HepG2 (cell line): ENCODE results near the gene CLTA. TPM values are rescaled to one million over a fixed set of nuclear protein-coding genes. Genes with fewer than 3 reads are reported as not detected.

Source experiments
- ATAC-seq: fragments of 200-7000 bp; cut with Tn5 transposase; 3 replicates; pipeline ENCODE4 v1.9.1; 2020; ENCODE audit warnings: mild to moderate bottlenecking, moderate library complexity
- BruUV-seq: library from RNA; stranded (reverse); fragments of 400-500 nt; replicated peaks from 2 replicates; lab custom pipeline; 2021; lab: Mats Ljungman, UMichigan
- CTCF ChIA-PET: fragments of 300-600 bp; formaldehyde crosslinking; extraction: SDS; loops from one replicate; lab custom pipeline; 2021; ENCODE audit warnings: low total read pairs, inconsistent platforms, low intra/inter-chr PET ratio; lab: Yijun Ruan, JAX
- POLR2A ChIA-PET: fragments of 350-600 bp; sonication (Branson Sonifier 250); formaldehyde crosslinking; loops from one replicate; lab custom pipeline; 2020; ENCODE audit warnings: antibody characterized with exemption, inconsistent platforms; lab: Yijun Ruan, JAX
- DNase-seq: peaks from one replicate; pipeline ENCODE4 v3.0.0-alpha.2; 2015; ENCODE audit warnings: low spot score
- FAIRE-seq: peaks from 3 replicates; lab custom pipeline; 2011; peaks lifted over from hg19 to GRCh38; lab: Jason Lieb, UNC
- H2AFZ ChIP-seq: one replicate; pipeline ENCODE4 v1.6.1; 2011; ENCODE audit warnings: low read length, inconsistent platforms
- H3K27ac ChIP-seq: fragments of 300-600 bp; 3 replicates; pipeline ENCODE4 v1.8.0; 2011; ENCODE audit warnings: mixed run types, mild to moderate bottlenecking, mixed read lengths, low read length, inconsistent platforms; ENCODE audit not compliant: insufficient read depth; ENCODE audit errors: extremely low read length
- H3K27me3 ChIP-seq, 2 experiments: fragments of 200-600 bp in 1 of 2; 2 replicates in 1 of 2; 3 replicates in 1 of 2; pipeline versions ENCODE4 v1.6.0 to v1.8.0; 2011; ENCODE audit warnings: low read length in 2 of 2, mild to moderate bottlenecking in 2 of 2, moderate library complexity in 2 of 2, inconsistent platforms in 1 of 2; ENCODE audit not compliant: insufficient read depth in 2 of 2, control insufficient read depth in 1 of 2
- H3K36me3 ChIP-seq, 2 experiments: fragments of 200-600 bp in 1 of 2; replicated peaks in 1 of 2; 2 replicates in 1 of 2; 3 replicates in 1 of 2; pipeline versions ENCODE4 v1.5.1 to v1.8.0; 2011; ENCODE audit warnings: low read length in 2 of 2, inconsistent platforms in 1 of 2; ENCODE audit not compliant: insufficient read depth in 2 of 2, control insufficient read depth in 1 of 2
- H3K4me1 ChIP-seq: 2 replicates; pipeline ENCODE4 v1.5.1; 2012; ENCODE audit warnings: low read length, inconsistent platforms; ENCODE audit not compliant: insufficient read depth
- H3K4me2 ChIP-seq: 2 replicates; pipeline ENCODE4 v1.6.0; 2011; ENCODE audit warnings: low read depth, low read length, inconsistent platforms
- H3K4me3 ChIP-seq, 3 experiments: fragments of 200-600 bp in 1 of 3; sonication (generic), shearing (Covaris generic) in 1 of 3; replicated peaks in 1 of 3; 2 replicates each; pipeline ENCODE4 v1.5.1; 2011 to 2016; ENCODE audit warnings: low read length in 3 of 3, inconsistent platforms in 2 of 3, low read depth in 2 of 3, mild to moderate bottlenecking in 2 of 3, control low read depth in 1 of 3, mixed read lengths in 1 of 3; ENCODE audit not compliant: insufficient read depth in 1 of 3
- H3K79me2 ChIP-seq: one replicate; pipeline ENCODE4 v1.6.1; 2011; ENCODE audit warnings: low read length, inconsistent platforms; ENCODE audit not compliant: insufficient read depth
- H3K9ac ChIP-seq: 2 replicates; pipeline ENCODE4 v1.6.0; 2011; ENCODE audit warnings: mild to moderate bottlenecking, low read depth, low read length, inconsistent platforms; ENCODE audit not compliant: insufficient read depth
- H3K9me3 ChIP-seq: 2 replicates; pipeline ENCODE4 v1.5.1; 2012; ENCODE audit warnings: mild to moderate bottlenecking, low read length
- H4K20me1 ChIP-seq: 2 replicates; pipeline ENCODE4 v1.6.0; 2011; ENCODE audit warnings: inconsistent platforms, mild to moderate bottlenecking, low read length, moderate library complexity; ENCODE audit not compliant: insufficient read depth
- ADNP ChIP-seq: sonication (generic); formaldehyde crosslinking; IDR thresholded peaks from 2 replicates; pipeline ENCODE4 v1.4.0; 2020; ENCODE audit warnings: missing genetic modification reagents
- ASH2L ChIP-seq: fragments of 300-600, 200-600 bp; sonication (generic); IDR thresholded peaks from 2 replicates; pipeline ENCODE4 v1.7.0; 2017; ENCODE audit warnings: low read depth, mild to moderate bottlenecking, moderate library complexity, mixed read lengths, low read length; ENCODE audit not compliant: insufficient read length
- EEA1 ChIP-seq: sonication (generic); formaldehyde crosslinking; IDR thresholded peaks from 2 replicates; pipeline ENCODE4 v1.5.1; 2020; ENCODE audit warnings: mild to moderate bottlenecking, missing genetic modification reagents, borderline replicate concordance
- KAT8 ChIP-seq: IDR thresholded peaks from 2 replicates; pipeline ENCODE4 v1.6.1; 2016; ENCODE audit warnings: missing genetic modification reagents, missing compliant biosample characterization
- KLF13 ChIP-seq: sonication (generic); formaldehyde crosslinking; IDR thresholded peaks from 2 replicates; pipeline ENCODE4 v1.4.0; 2020; ENCODE audit warnings: mild to moderate bottlenecking, missing genetic modification reagents
- NFE2L1 ChIP-seq: sonication (generic); formaldehyde crosslinking; IDR thresholded peaks from 2 replicates; pipeline ENCODE4 v1.4.0; 2020; ENCODE audit warnings: missing genetic modification reagents, mild to moderate bottlenecking, borderline replicate concordance
- NR1H2 ChIP-seq: sonication (generic); formaldehyde crosslinking; IDR thresholded peaks from 2 replicates; pipeline ENCODE4 v1.8.1; 2022; ENCODE audit warnings: low read depth, missing genetic modification reagents, borderline replicate concordance
- RFX3 ChIP-seq: IDR thresholded peaks from 2 replicates; pipeline ENCODE4 v1.6.1; 2016; ENCODE audit warnings: missing biosample characterization, missing genetic modification reagents
- ZKSCAN8 ChIP-seq: IDR thresholded peaks from 2 replicates; pipeline ENCODE4 v1.6.1; 2016; ENCODE audit warnings: borderline replicate concordance, missing genetic modification reagents, missing compliant biosample characterization
- ZNF382 ChIP-seq: sonication (generic); formaldehyde crosslinking; IDR thresholded peaks from 2 replicates; pipeline ENCODE4 v1.5.0; 2020; ENCODE audit warnings: missing genetic modification reagents, mild to moderate bottlenecking, borderline replicate concordance
- WGBS: methylation state at CpG from one replicate; pipeline ENCODE4 v1.1.6; 2017; ENCODE audit warnings: low lambda C conversion rate; 5-methylcytosine and 5-hydroxymethylcytosine counted together
- in situ Hi-C: cut with HindIII; loops from 2 replicates; pipeline ENCODE4 v1.10.0; 2017; ENCODE audit warnings: low pct_unique_long_range_greater_than_20kb; ENCODE audit not compliant: extremely low pct_ligation_motif_present
- intact Hi-C: fragments of 100-400 bp; cut with micrococcal nuclease; formaldehyde crosslinking; loops from one replicate; pipeline ENCODE4 v1.10.0; 2022; ENCODE audit not compliant: unreplicated experiment
- polyA plus RNA-seq, 8 experiments: library from polyadenylated mRNA; depleted of rRNA in 3 of 8; stranded (reverse) in 7 of 8; unstranded in 1 of 8; fragments of >200 nt; fragmentation: Illumina TruSeq in 4 of 8; extraction: Trizol in 4 of 8; gene quantifications; 2 replicates each; pipeline versions ENCODE4 v1.2.1 to v1.2.3, GENCODE V29; 2011 to 2016; ENCODE audit warnings: low read depth in 4 of 8, missing spikeins in 1 of 8, mixed read lengths in 1 of 8; ENCODE audit not compliant: insufficient read depth in 1 of 8
- total RNA-seq, 5 experiments: library from RNA; depleted of rRNA; stranded (reverse); fragments of >200 nt; fragmentation: Illumina TruSeq; extraction: Trizol; gene quantifications; 2 replicates each; pipeline ENCODE4 v1.2.3, GENCODE V29; 2016; ENCODE audit warnings: low read depth in 1 of 5
- TF ChIP-seq, protein P1 (sequence below): sonication (generic); formaldehyde crosslinking; IDR thresholded peaks from 2 replicates; pipeline ENCODE4 v1.8.0; 2023; ENCODE audit warnings: mild to moderate bottlenecking, missing genetic modification reagents
- TF ChIP-seq, protein P2 (sequence below): sonication (generic); formaldehyde crosslinking; IDR thresholded peaks from 2 replicates; pipeline ENCODE4 v1.8.1; 2023; ENCODE audit warnings: missing genetic modification reagents, inconsistent platforms, borderline replicate concordance
- TF ChIP-seq, protein P3 (sequence below): sonication (generic); formaldehyde crosslinking; IDR thresholded peaks from 2 replicates; pipeline ENCODE4 v1.4.0; 2020; ENCODE audit warnings: missing genetic modification reagents

CLTA gene
- total and polyA plus RNA-seq, 2 of the 13 experiments (the other 11 are each of a cell fraction or from before 2014, with no cell fraction given): 143 to 222 TPM

DNA sequence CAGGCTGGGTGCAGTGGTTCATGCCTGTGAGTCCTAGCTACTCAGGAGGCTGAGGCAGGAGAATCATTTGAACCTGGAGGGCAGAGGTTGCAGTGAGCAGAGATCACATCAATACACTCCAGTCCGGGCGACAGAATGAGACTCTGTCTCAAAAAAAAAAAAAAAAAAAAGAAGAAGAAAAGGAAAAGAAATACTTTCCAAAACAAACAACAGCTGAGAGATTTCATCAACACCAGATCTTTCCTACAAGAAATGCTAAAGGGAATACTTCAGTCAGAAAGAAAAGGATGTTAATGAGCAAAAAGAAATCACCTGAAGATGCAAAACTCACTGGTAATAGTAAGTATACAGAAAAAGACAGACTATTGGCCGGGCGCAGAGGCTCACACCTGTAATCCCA, 13.2 kb upstream of the CLTA start:
- H3K79me2 ChIP-seq: no peaks in the 10 kb centered on the region
- H4K20me1 ChIP-seq: no peaks in the 10 kb centered on the region
- no peak for FAIRE-seq
- POLR2A ChIA-PET: interaction anchor here (1.0 kb wide), 1 partner anchor 13 kb away, joined by 4 read pairs; the partner anchor contains the start of gene CLTA
- no TSS peak for BruUV-seq
- no peak for TF ChIP-seq NFE2L1 (CRISPR knock-in tag)
- no peak for TF ChIP-seq ZKSCAN8
- no peak for TF ChIP-seq ASH2L
- TF ChIP-seq, protein P1, sequence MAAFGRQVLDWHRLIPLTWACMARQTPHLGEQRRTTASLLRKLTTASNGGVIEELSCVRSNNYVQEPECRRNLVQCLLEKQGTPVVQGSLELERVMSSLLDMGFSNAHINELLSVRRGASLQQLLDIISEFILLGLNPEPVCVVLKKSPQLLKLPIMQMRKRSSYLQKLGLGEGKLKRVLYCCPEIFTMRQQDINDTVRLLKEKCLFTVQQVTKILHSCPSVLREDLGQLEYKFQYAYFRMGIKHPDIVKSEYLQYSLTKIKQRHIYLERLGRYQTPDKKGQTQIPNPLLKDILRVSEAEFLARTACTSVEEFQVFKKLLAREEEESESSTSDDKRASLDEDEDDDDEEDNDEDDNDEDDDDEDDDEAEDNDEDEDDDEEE: no peak
- TF ChIP-seq KLF13 (CRISPR knock-in tag): no peak
- TF ChIP-seq KAT8 (CRISPR knock-in tag): no peak
- TF ChIP-seq EEA1 (CRISPR knock-in tag): no peak
- no peak for TF ChIP-seq ADNP (CRISPR knock-in tag)
- no peak for TF ChIP-seq ZNF382 (CRISPR knock-in tag)
- TF ChIP-seq NR1H2 (CRISPR knock-in tag): no peak
- TF ChIP-seq, protein P2, sequence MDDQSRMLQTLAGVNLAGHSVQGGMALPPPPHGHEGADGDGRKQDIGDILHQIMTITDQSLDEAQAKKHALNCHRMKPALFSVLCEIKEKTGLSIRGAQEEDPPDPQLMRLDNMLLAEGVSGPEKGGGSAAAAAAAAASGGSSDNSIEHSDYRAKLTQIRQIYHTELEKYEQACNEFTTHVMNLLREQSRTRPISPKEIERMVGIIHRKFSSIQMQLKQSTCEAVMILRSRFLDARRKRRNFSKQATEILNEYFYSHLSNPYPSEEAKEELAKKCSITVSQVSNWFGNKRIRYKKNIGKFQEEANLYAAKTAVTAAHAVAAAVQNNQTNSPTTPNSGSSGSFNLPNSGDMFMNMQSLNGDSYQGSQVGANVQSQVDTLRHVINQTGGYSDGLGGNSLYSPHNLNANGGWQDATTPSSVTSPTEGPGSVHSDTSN (CRISPR knock-in tag): no peak
- TF ChIP-seq, protein P3, sequence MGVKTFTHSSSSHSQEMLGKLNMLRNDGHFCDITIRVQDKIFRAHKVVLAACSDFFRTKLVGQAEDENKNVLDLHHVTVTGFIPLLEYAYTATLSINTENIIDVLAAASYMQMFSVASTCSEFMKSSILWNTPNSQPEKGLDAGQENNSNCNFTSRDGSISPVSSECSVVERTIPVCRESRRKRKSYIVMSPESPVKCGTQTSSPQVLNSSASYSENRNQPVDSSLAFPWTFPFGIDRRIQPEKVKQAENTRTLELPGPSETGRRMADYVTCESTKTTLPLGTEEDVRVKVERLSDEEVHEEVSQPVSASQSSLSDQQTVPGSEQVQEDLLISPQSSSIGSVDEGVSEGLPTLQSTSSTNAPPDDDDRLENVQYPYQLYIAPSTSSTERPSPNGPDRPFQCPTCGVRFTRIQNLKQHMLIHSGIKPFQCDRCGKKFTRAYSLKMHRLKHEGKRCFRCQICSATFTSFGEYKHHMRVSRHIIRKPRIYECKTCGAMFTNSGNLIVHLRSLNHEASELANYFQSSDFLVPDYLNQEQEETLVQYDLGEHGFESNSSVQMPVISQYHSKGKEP (CRISPR knock-in tag): no peak
- no peak for TF ChIP-seq RFX3
- TF ChIP-seq, all 625 proteins: peak for 0
- WGBS: 53% methylated on average over 4 of the region's 4 CpGs
- Histone ChIP-seq H2AFZ (no peak overlapping the region), H3K9ac (no peak overlapping the region), H3K27me3 (0 out of 5 replicates have a peak, but pooled peaks cover 0 to 9% of the 10 kb centered on the region in 2 experiments), H3K4me3 (no peak overlapping the region), H3K4me2 (no peak overlapping the region), H3K36me3 (no peaks in the 10 kb centered on the region), H3K27ac (no peak overlapping the region), H3K9me3 (no peaks in the 10 kb centered on the region), H3K4me1 (no peaks in the 10 kb centered on the region)
- CTCF ChIA-PET: no interaction called here
- no peak for ATAC-seq
- no peak for DNase-seq
- in situ Hi-C loops (no loop called here), intact Hi-C loops (no loop called here)
